ENCODE measurements around the gene PSMB10. TPM values are rescaled to one million over a fixed set of nuclear protein-coding genes. Genes with fewer than 3 reads are reported as not detected.

The PSMB10 gene
- total and polyA plus RNA-seq, 10 donors: 80.3 to 236 (median 141) TPM

- intact Hi-C loops (cut with DNase I; ENCODE audit: low total_unique reads): loop anchor here (10.0 kb wide), 1 partner anchor 90 kb away; the partner anchor contains the start of genes CENPT, NUTF2 and THAP11
- peaks cover 11 to 43% (median 26%) of the 10 kb centered on the region in 6 donors for H3K4me1 ChIP-seq
- TF ChIP-seq POLR2A (IDR thresholded peaks at IDR 0.05) (no peak), POLR2AphosphoS5 (IDR thresholded peaks at IDR 0.05) (peak in 1 of 3 donors; percentile 44)
- WGBS, 5 donors: 80 to 89% (median 87%) methylated on average over 11 to 13 of the region's 13 CpGs
- peak overlapping the region in 5 of 8 donors; percentile 97 to 99 (median 98) for H3K27ac ChIP-seq
- H3K27me3 ChIP-seq (replicated peaks in 1 of 7): no peaks in the 10 kb centered on the region
- no peaks in the 10 kb centered on the region for H3K9me3 ChIP-seq
- peaks cover 0 to 64% (median 45%) of the 10 kb centered on the region in 6 donors for H3K36me3 ChIP-seq
- peak overlapping the region in 1 of 8 donors; percentile 95 for H3K4me3 ChIP-seq
- peak; percentile 84 for DNase-seq
Measured at GRCh38 chr16:67934306-67935100, 2.1 kb downstream of the PSMB10 start.

- peaks cover 11 to 46% (median 24%) of the 10 kb centered on the region in 6 donors for H3K4me1 ChIP-seq
- TF ChIP-seq POLR2AphosphoS5 (IDR thresholded peaks at IDR 0.05): peak; percentile 8 to 46 (median 37)
- TF ChIP-seq CTCF (IDR thresholded peaks at IDR 0.05 in 8 of 11, conservative IDR thresholded peaks at IDR 0.05 in 3 of 11): no peak
- TF ChIP-seq POLR2A (IDR thresholded peaks at IDR 0.05): no peak
- peaks cover 0 to 67% (median 50%) of the 10 kb centered on the region in 6 donors for H3K36me3 ChIP-seq
- H3K4me3 ChIP-seq: no peak overlapping the region
- intact Hi-C loops (cut with DNase I; ENCODE audit: low total_unique reads): loop anchor here (10.0 kb wide), 1 partner anchor 89 kb away; the partner anchor contains the start of genes CENPT, NUTF2 and THAP11
- no peaks in the 10 kb centered on the region for H3K9me3 ChIP-seq
- DNase-seq: no peak
- H3K27ac ChIP-seq: peak overlapping the region in 2 of 8 donors; percentile 98 to 99
- 85 to 93% (median 88%) methylated on average over 6 to 7 of the region's 7 CpGs for WGBS, 5 donors
- H3K27me3 ChIP-seq (replicated peaks in 1 of 7): no peaks in the 10 kb centered on the region
Measured at GRCh38 chr16:67933805-67934204, 2.8 kb downstream of the PSMB10 start.

GRCh38 chr16:67932462-67932840 lies 4.2 kb downstream of the PSMB10 start:
- intact Hi-C loops (cut with DNase I; ENCODE audit: low total_unique reads): loop anchor here (10.0 kb wide), 1 partner anchor 88 kb away; the partner anchor contains the start of genes CENPT, NUTF2 and THAP11
- WGBS, 5 donors: 90 to 98% (median 97%) methylated on average over 3 to 4 of the region's 4 CpGs
- DNase-seq: peak; percentile 59

More at GRCh38 chr16:67932462-67932840, 4.2 kb downstream of the PSMB10 start:
- Histone ChIP-seq H3K9me3 (no peaks in the 10 kb centered on the region), H3K4me1 (peaks cover 13 to 50% (median 28%) of the 10 kb centered on the region in 6 donors), H3K27me3 (replicated peaks in 1 of 7) (no peaks in the 10 kb centered on the region), H3K36me3 (peaks cover 0 to 81% (median 59%) of the 10 kb centered on the region in 6 donors), H3K4me3 (no peak overlapping the region), H3K27ac (no peak overlapping the region)
- TF ChIP-seq CTCF (IDR thresholded peaks at IDR 0.05 in 8 of 11, conservative IDR thresholded peaks at IDR 0.05 in 3 of 11) (no peak), POLR2A (IDR thresholded peaks at IDR 0.05) (no peak), POLR2AphosphoS5 (IDR thresholded peaks at IDR 0.05) (peak in 1 of 3 donors; percentile 38)
